Esophagus muscularis mucosa (tissue), 3 donors: ENCODE results near the gene MRPL51.
"Not testable (repeated sequence)": the region's sequence is repeated elsewhere in the genome, so short reads cannot be mapped to it uniquely, and the experiment has no call there.

Experiments used
- POLR2A ChIP-seq: fragments of 450-650 bp; IDR thresholded peaks from one replicate; pipeline ENCODE4 v1.6.1; 2017; ENCODE audit warnings: antibody characterized with exemption, moderate library complexity, mild to moderate bottlenecking, low read depth
- POLR2AphosphoS5 ChIP-seq, 2 donors: sonication (generic); formaldehyde crosslinking; IDR thresholded peaks; one replicate each; pipeline ENCODE4 v1.6.1; 2017; ENCODE audit warnings: antibody characterized with exemption in 2 of 2
- TF ChIP-seq, protein P1 (sequence below), 3 experiments: fragments of 200-600 bp in 2 of 3; fragments of 450-650 bp in 1 of 3; sonication (generic) in 2 of 3; IDR thresholded peaks; one replicate each; pipeline ENCODE4 v1.5.1; 2017 to 2019; ENCODE audit warnings: antibody characterized with exemption in 3 of 3, mild to moderate bottlenecking in 2 of 3, moderate library complexity in 1 of 3

DNA sequence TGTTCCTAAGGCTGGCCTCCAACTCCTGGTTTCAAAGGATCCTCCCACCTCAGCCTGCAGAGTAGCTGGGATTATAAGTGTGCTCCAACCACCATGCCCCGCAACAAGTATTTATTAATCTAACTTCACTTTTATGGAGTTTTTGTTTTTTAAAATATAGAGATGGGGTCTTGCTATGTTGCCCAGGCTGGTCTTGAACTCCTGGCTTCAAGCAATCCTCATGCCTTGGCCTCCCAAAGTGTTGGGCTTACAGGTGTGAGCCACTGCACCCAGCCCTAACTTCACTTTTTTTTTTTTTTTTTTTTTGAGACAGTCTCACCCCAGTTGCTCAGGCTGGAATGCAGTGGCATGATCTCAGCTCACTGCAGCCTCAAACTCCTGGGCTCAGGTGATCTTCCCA, 2.4 kb downstream of the MRPL51 start:
- not testable (repeated sequence) for TF ChIP-seq POLR2AphosphoS5 (IDR thresholded peaks at IDR 0.05); POLR2A
- TF ChIP-seq, protein P1, sequence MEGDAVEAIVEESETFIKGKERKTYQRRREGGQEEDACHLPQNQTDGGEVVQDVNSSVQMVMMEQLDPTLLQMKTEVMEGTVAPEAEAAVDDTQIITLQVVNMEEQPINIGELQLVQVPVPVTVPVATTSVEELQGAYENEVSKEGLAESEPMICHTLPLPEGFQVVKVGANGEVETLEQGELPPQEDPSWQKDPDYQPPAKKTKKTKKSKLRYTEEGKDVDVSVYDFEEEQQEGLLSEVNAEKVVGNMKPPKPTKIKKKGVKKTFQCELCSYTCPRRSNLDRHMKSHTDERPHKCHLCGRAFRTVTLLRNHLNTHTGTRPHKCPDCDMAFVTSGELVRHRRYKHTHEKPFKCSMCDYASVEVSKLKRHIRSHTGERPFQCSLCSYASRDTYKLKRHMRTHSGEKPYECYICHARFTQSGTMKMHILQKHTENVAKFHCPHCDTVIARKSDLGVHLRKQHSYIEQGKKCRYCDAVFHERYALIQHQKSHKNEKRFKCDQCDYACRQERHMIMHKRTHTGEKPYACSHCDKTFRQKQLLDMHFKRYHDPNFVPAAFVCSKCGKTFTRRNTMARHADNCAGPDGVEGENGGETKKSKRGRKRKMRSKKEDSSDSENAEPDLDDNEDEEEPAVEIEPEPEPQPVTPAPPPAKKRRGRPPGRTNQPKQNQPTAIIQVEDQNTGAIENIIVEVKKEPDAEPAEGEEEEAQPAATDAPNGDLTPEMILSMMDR (IDR thresholded peaks at IDR 0.05): not testable (repeated sequence)
